Vagina (tissue), 2 donors: ENCODE data around the gene DEFB131A.
"Not testable (repeated sequence)": the region's sequence is repeated elsewhere in the genome, so short reads cannot be mapped to it uniquely, and the experiment has no call there.

Source experiments
- CTCF ChIP-seq, 3 experiments: fragments of 450-650 bp in 2 of 3; fragments of 200-600 bp in 1 of 3; sonication (generic) in 1 of 3; IDR thresholded peaks; one replicate each; pipeline ENCODE4 v1.5.1; 2017 to 2019; ENCODE audit warnings: antibody characterized with exemption in 3 of 3, mild to moderate bottlenecking in 2 of 3, moderate library complexity in 2 of 3
- POLR2A ChIP-seq, 2 donors: fragments of 450-650 bp; IDR thresholded peaks; one replicate each; pipeline ENCODE4 v1.6.1; 2017; ENCODE audit warnings: antibody characterized with exemption in 2 of 2, mild to moderate bottlenecking in 2 of 2, moderate library complexity in 2 of 2

- not testable (repeated sequence) for TF ChIP-seq CTCF, POLR2A (IDR thresholded peaks at IDR 0.05)
These were observed 46.3 kb downstream of the DEFB131A start for GRCh38 chr4:9490496-9490895.
